GM19467 (cell line): ENCODE measurements around the gene KICS2.

Experiments
- ATAC-seq: cut with Tn5 transposase; IDR thresholded peaks from one replicate; pipeline ENCODE4 v1.9.1; 2021; ENCODE audit warnings: mild to moderate bottlenecking, moderate library complexity; ENCODE audit not compliant: unreplicated experiment

KICS2 gene

GRCh38 chr12:64222009-64222765, at the start of gene KICS2:
KICS2 (minus strand) TSS chr12:64222296; CDS start chr12:64222237, 59 bp downstream.
- peak; percentile 93 for ATAC-seq

DNA sequence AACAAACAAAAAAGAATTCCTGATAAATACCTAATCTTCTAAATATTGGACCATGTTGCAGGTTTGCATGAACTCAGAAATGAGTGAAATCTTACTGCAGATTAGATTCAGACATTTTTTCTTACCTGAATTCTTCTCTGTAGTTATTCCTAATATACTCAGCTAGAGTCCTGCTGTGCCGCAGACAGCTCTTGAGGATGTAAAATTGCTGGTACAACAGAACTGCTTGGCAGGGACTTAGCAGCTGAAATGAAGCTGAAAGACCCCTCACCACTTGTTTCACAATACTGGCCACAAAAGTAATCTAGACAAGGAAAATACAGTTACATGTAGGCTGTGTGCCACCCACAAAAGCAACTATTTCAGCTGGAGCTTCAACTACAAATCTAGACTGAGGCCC, 48.3 kb upstream of the KICS2 start:
- no peak for ATAC-seq

GRCh38 chr12:64269161-64269560, 47.1 kb upstream of the KICS2 start:
- no peak for ATAC-seq

GRCh38 chr12:64268409-64268808, 46.3 kb upstream of the KICS2 start:
- ATAC-seq, result no peak

GRCh38 chr12:64265839-64266238, 43.7 kb upstream of the KICS2 start:
- ATAC-seq, result no peak

GRCh38 chr12:64261813-64262212, 39.7 kb upstream of the KICS2 start:
- no peak for ATAC-seq

- ATAC-seq, result no peak
These were observed 36.5 kb upstream of the KICS2 start for GRCh38 chr12:64258576-64258975.

DNA sequence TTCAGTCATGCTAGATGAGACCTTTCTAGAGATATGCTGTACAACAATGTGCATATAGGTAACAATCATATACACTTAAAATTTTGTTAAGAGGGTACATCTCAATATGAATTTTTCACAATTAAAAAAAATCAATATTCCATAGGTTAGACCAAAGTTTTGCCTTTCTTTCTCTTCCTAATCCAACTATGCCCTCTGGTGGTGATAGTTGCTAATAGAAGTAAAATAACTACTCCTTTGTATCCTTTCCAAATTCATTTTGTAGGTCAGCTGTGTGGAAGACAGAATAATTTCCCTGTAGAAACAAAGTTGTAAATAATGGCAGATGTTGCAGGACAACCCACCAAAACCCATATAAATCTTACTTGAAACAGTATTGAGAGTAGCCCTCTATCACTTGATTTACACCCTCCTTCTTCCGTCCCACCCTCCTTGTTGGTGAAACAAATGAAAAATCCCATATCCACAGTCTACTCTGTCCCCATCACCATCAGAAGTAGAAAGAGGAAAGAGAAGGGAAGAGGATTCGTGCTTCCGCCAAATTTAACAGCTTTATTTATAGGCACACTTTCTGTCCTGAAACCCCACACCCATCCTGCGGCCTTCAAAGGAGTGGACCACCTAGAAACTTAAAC, 34.2 kb upstream of the KICS2 start:
- ATAC-seq, result no peak

DNA sequence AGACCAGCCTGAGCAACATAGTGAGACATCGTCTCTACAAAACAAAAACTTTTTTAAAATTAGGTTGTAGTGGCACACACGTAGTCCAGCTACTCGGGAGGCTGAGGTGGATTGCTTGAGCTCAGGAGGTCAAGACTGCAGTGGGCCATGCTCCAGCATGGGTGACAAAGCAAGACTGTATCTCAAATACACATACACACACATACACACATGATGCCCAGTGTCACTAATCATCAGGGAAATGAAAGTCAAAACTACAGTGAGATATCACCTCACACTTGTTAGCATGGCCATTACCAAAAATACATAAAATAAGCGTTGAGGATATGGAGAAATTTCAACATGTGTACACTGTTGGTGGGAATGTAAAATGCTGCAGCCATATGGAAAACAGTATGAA, 33.2 kb upstream of the KICS2 start:
- ATAC-seq, result no peak

DNA sequence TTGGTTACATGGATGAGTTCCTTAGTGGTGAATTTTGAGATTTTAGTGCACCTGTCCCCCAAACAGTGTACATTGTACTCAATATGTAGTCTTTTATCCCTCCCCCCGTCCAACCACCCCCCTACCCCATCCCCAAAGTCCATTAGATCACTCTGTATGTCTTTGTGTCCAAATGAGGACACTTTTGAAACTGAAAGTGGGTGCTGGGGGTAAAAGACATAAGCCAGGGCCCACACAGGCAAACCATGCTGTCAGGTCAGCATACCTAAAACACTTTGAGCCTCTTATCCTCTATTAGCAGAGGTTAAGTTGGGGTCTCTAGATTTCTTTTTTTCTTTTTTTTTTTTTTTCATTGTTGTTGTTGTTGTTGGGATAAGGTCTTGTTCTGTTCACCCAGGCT, 31.3 kb upstream of the KICS2 start:
- no peak for ATAC-seq

DNA sequence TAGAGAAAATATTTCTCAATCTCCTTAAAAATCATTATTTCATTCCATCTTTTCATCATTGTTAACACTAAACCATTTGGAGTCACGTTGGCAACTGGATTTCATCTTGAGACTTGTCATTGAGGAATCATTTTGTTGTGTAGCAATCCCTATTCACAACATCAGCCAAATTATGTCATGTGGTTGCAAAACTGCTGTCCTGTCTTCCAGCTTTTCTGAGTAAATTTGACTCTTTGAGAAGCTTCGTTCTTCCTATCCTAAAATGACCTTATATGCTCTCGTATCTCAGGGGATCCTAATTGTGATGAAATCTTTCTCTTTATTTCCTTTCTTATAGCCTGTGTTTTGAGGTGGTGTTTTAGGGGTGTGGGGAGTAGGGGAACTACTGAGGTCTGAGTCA, 30.6 kb upstream of the KICS2 start:
- no peak for ATAC-seq

DNA sequence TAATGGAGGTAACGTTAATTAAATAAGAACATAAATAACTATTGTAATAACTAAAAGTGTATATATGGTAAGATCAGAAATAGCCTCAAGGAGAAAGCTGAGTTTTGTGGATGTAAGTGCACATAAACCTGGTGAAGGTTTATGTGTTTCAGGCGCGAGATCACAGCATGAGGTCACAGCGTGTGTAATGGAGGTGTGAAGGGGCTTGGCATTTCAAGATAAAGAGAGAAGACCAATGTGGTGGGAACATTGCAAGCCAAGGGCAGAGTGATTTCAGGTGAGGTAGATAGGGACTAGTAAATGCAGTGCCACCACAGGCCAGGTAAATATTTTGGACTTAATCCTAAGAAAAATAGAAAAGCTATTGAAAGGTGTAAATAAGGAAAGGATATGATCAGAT, 21.7 kb upstream of the KICS2 start:
- ATAC-seq, result no peak

- ATAC-seq, result no peak
These were observed 18.7 kb upstream of the KICS2 start for GRCh38 chr12:64240781-64241180.

DNA sequence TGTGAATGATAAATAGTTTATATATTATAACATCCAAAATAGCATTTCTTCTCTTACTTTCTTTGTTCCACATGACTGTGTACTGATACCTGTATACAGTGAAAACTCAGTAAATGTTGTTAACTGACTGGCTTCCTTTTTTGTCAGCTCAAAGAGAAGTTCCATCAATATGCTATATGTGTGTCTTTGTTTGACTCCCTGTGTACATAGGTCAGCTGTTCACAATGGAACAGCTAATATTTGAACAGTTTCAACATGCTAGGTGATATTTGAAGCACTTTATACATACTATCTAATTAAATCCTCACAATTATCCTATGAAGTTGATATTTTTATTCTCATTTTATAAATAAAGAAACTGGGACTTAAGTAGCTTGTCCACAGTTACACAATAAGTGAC, 15.3 kb upstream of the KICS2 start:
- ATAC-seq, result no peak

DNA sequence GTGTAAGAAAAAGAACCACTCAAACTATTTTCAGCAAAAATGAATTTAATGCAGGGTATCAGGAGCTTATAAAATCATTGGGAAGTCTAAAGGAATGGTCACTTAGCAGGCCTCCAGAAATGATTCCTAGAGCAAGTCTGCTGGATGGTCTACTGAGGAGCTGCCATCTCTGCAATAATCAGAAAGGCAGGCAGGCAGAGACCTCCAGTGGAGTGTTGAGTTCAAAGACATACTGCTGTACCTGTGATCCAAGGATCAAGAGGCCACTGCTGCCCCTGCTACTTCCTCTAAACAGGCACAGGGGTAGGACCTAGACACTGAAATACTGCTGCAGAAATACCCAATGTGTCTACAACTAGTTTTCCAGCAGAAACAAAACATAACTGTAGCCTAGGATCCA, 14.5 kb upstream of the KICS2 start:
- no peak for ATAC-seq

DNA sequence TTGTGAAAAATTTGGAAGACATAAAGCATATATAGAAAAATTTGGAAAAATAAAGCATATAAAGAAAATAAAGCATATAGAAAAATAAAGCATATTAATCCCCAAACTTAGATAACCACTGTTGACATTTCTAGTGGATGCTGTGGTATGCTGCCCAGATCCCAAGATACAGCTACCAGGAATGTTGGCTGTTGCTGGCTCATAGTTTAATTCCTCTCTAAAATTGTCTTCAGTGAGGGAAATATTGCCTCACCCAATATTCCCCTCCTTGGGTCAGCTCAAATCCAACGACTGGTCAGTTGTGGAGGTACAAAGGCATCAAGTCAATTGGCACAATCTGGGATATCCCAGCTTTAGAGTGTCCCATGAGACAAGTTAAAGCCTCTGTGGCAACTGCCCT, 10.1 kb upstream of the KICS2 start:
- ATAC-seq, result no peak

DNA sequence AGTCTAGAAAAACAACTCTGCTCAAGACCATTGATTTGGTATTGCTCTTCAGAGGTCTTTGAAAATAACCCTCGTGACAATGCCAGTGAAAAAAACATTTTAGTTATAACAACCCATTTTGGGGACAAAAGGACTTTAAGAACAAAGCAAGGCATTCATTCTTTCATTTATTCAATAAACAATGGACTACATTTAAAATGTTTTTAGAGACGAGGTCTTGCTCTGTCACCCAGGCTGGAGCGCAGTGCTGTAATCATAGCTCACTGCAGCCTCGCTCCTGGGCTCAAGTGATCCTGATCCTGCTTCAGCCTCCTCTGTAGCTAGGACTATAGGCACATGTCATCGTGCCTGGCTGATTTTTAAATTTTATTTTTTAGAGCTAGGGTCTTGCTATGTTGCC, 7.7 kb upstream of the KICS2 start:
- ATAC-seq, result no peak

DNA sequence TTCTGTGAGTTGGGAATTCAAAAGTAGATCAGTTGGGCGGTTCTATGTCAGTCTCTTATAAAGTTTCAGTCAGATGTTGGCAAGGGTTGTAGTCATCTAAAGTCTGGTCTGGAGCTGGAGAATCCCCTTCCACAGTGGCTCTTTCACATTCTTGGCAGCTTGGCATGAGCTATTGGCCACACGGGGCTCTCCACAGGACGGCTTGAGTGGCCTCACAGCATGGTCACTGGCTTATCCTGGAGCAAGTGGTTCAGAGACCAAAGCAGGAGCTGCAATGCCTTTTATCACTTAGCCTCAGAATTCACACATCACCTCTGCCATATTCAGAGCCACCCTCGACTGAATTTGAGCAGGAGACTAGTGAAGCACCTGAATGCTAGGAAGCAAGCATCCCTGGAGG, 7.1 kb upstream of the KICS2 start:
- no peak for ATAC-seq

- ATAC-seq, result no peak
These were observed 3.5 kb upstream of the KICS2 start for GRCh38 chr12:64225626-64226025.

DNA sequence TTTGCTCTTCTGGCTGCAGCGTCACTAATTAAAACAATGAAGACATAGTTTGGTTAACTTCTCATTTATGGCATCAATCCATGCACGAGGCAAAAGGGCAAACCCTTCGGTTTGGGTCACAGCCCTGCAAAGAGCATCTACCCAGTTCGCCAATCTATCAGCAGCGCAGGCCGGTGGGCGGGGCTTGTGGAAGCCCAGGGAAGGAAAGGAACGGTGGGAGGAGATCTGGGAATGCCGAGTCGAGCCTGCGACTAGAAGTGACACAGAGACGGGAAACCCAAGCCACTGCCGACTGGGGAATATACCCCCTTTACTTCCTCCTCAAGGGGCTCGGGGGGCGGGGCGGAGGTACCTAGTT, 466 bp downstream of the KICS2 start:
- no peak for ATAC-seq

- ATAC-seq, result no peak
These were observed 2.0 kb downstream of the KICS2 start for GRCh38 chr12:64220046-64220445.

DNA sequence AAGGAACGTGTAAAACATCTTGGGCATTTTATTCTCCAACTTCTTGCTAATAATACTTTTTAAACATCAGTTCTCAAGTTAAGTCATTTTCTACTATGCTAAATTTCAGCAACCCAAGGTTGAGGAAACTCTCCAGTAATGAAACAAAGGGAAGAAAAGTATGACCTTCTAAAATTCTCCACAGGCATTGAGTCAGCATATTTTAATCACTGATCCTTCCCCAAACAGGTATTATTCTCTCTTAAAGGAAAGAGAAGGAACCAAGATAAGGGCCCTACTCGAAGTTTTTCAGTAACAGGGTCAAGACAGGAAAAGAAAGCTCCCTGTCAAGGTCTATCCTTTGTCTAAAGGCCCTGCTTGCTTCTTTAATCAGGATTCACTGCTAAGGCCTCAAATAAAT, 3.0 kb downstream of the KICS2 start:
- no peak for ATAC-seq

GRCh38 chr12:64218597-64218996, 3.5 kb downstream of the KICS2 start:
- no peak for ATAC-seq
